Transverse colon (tissue), 4 donors: Measurements from ENCODE around the gene UQCRFS1. TPM values are rescaled to one million over a fixed set of nuclear protein-coding genes. Genes with fewer than 3 reads are reported as not detected.
"Not testable (repeated sequence)": the region's sequence is repeated elsewhere in the genome, so short reads cannot be mapped to it uniquely, and the experiment has no call there.

ENCODE experiments used
- DNase-seq: peaks from one replicate; pipeline ENCODE4 v3.0.0-alpha.2; 2019
- H3K27ac ChIP-seq, 4 donors: fragments of 200-600 bp; sonication (generic); 2 replicates each; pipeline ENCODE4 v1.5.1; 2016 to 2018; ENCODE audit warnings: inconsistent platforms in 4 of 4
- H3K27me3 ChIP-seq: fragments of 200-600 bp; sonication (generic); 2 replicates; pipeline ENCODE4 v1.5.1; 2017; ENCODE audit warnings: inconsistent platforms
- H3K36me3 ChIP-seq, 4 donors: fragments of 200-600 bp; sonication (generic); 2 replicates each; pipeline ENCODE4 v1.5.1; 2017 to 2019; ENCODE audit warnings: inconsistent platforms in 4 of 4
- H3K4me1 ChIP-seq, 4 donors: fragments of 200-600 bp; sonication (generic); 2 replicates each; pipeline ENCODE4 v1.5.1; 2017 to 2020; ENCODE audit warnings: inconsistent platforms in 4 of 4
- H3K4me3 ChIP-seq, 4 donors: fragments of 200-600 bp; sonication (generic); 1 replicate in 1 of 4; 2 replicates in 3 of 4; pipeline versions ENCODE4 v1.5.1 to v1.6.1; 2017 to 2019; ENCODE audit warnings: inconsistent platforms in 4 of 4
- H3K9me3 ChIP-seq, 2 donors: fragments of 200-600 bp; sonication (generic); 2 replicates each; pipeline ENCODE4 v1.5.1; 2017 to 2019; ENCODE audit warnings: inconsistent platforms in 2 of 2
- EP300 ChIP-seq: sonication (generic); formaldehyde crosslinking; IDR thresholded peaks from one replicate; pipeline ENCODE4 v1.6.1; 2017; ENCODE audit warnings: antibody characterized with exemption, low read depth
- POLR2A ChIP-seq: fragments of 450-650 bp; IDR thresholded peaks from one replicate; pipeline ENCODE4 v1.6.1; 2016; ENCODE audit warnings: antibody characterized with exemption, mild to moderate bottlenecking, moderate library complexity
- POLR2AphosphoS5 ChIP-seq, 3 donors: sonication (generic); formaldehyde crosslinking; IDR thresholded peaks; one replicate each; pipeline ENCODE4 v1.6.1; 2016; ENCODE audit warnings: antibody characterized with exemption in 3 of 3
- WGBS, 2 donors: methylation state at CpG; one replicate each; pipeline ENCODE4 v1.1.5; 2018; ENCODE audit warnings: low coverage in 1 of 2; 5-methylcytosine and 5-hydroxymethylcytosine counted together
- in situ Hi-C, 4 donors: fragments of 200-750 bp; cut with MboI; loops; one replicate each; pipeline versions ENCODE4 v1.15.0 to v1.15.1; 2017; ENCODE audit warnings: low sequenced_read_pairs in 3 of 4, low pct_ligation_motif_present in 1 of 4, low pct_unique_long_range_greater_than_20kb in 1 of 4
- intact Hi-C: fragments of 100-400 bp; cut with DNase I; formaldehyde crosslinking; loops from one replicate; pipeline ENCODE4 v1.15.1; 2023; ENCODE audit warnings: low total_unique reads
- total RNA-seq, 4 donors: library from RNA; depleted of rRNA; stranded (reverse); fragments of >200 nt; gene quantifications; one replicate each; pipeline ENCODE4 v1.1.0, GENCODE V29; 2016
- TF ChIP-seq, protein P1 (sequence below), 5 experiments: fragments of 200-600 bp in 3 of 5; fragments of 450-650 bp in 2 of 5; sonication (generic) in 3 of 5; IDR thresholded peaks; 1 replicate in 2 of 5; 2 replicates in 3 of 5; pipeline ENCODE4 v1.5.1; 2016 to 2017; ENCODE audit warnings: antibody characterized with exemption in 5 of 5, inconsistent platforms in 3 of 5, mild to moderate bottlenecking in 2 of 5, moderate library complexity in 1 of 5

The UQCRFS1 gene
- total RNA-seq, 4 donors from 2014 or later, result 14.1 to 67.7 (median 35.3) TPM

DNA sequence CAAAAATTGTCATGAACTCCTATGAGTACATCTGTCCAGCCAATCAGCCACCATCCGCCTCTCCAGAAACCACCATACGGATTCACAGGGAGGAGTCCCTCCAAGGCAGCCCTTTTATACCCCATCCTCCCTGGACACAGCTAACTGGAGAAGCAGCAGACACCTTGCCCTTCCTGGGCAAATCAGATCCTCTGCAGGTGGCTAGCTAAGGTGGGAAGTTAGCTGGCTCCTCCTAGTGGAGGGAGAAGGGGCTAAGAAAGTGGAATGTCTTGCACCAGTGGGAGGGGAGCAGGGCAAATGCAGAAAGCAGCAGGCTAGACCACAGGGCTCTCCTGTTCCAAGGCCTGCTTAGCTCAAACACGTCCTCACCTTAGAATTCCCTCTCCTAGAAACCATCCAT lies 46.2 kb upstream of the UQCRFS1 start:
- no peaks in the 10 kb centered on the region for H3K9me3 ChIP-seq
- no peak for DNase-seq
- no peaks in the 10 kb centered on the region for H3K36me3 ChIP-seq
- 61 to 75% methylated on average over 3 of the region's 3 CpGs for WGBS, 2 donors
- H3K4me1 ChIP-seq, result no peaks in the 10 kb centered on the region
- no peak overlapping the region for H3K4me3 ChIP-seq
- intact Hi-C loops, result no loop called here
- in situ Hi-C loops, result loop anchor here (25.0 kb wide), 1 partner anchor 522 kb away; no protein-coding TSS in a partner anchor
- TF ChIP-seq POLR2AphosphoS5 (IDR thresholded peaks at IDR 0.05), result no peak
- TF ChIP-seq, protein P1, sequence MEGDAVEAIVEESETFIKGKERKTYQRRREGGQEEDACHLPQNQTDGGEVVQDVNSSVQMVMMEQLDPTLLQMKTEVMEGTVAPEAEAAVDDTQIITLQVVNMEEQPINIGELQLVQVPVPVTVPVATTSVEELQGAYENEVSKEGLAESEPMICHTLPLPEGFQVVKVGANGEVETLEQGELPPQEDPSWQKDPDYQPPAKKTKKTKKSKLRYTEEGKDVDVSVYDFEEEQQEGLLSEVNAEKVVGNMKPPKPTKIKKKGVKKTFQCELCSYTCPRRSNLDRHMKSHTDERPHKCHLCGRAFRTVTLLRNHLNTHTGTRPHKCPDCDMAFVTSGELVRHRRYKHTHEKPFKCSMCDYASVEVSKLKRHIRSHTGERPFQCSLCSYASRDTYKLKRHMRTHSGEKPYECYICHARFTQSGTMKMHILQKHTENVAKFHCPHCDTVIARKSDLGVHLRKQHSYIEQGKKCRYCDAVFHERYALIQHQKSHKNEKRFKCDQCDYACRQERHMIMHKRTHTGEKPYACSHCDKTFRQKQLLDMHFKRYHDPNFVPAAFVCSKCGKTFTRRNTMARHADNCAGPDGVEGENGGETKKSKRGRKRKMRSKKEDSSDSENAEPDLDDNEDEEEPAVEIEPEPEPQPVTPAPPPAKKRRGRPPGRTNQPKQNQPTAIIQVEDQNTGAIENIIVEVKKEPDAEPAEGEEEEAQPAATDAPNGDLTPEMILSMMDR (IDR thresholded peaks at IDR 0.05), result no peak
- TF ChIP-seq POLR2A, result no peak
- no peak for TF ChIP-seq EP300
- H3K27ac ChIP-seq, result no peak overlapping the region
- H3K27me3 ChIP-seq, result no peaks in the 10 kb centered on the region

DNA sequence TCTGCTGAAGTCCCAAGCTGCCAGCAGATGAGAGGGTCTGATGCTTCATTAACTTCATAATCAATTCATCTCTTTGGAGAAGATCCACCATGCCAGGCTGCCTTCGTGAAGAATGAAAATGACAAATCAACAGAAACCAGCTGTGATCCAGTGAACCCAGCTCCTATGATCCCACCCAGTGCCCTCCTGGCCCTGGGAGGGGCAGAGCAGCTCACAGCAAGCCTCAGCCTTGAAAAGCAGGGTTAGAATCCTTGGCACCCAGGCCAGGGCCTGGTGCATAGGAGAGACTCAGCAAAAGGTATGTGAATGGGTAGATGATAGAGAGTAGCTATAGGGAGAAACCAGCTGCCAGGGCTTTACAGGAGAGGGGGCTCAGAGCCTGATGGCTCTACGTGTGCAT lies 43.6 kb upstream of the UQCRFS1 start:
- TF ChIP-seq POLR2A (no peak), EP300 (no peak), POLR2AphosphoS5 (IDR thresholded peaks at IDR 0.05) (no peak)
- TF ChIP-seq, protein P1 (IDR thresholded peaks at IDR 0.05), result no peak
- no peak overlapping the region for H3K4me3 ChIP-seq
- H3K9me3 ChIP-seq, result no peaks in the 10 kb centered on the region
- DNase-seq, result no peak
- H3K27ac ChIP-seq, result no peak overlapping the region
- H3K36me3 ChIP-seq, result no peaks in the 10 kb centered on the region
- WGBS, 2 donors, result 67 to 70% methylated on average over 1 to 2 of the region's 2 CpGs
- intact Hi-C loops, result no loop called here
- H3K4me1 ChIP-seq, result no peaks in the 10 kb centered on the region
- no peaks in the 10 kb centered on the region for H3K27me3 ChIP-seq
- in situ Hi-C loops, result loop anchor here (25.0 kb wide), 1 partner anchor 519 kb away; no protein-coding TSS in a partner anchor

DNA sequence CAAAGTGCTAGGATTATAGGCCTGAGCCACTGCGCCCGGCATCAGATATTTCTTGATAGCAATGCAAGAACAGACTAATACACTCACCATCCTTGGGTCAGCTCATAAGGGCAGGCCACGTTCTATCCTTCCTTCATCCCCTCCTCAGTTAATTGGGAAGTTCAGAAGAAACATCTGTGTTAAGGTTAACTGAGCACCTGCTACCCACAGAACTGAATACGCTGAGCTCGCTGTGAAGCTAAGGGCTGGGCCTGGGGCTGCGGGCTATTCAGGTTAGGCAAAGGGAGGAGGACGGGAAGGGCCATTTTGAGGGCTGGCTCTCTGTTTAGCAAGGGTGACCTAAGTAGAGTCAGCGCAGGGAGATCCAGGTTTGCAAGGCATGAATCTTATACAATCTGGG lies 43.0 kb upstream of the UQCRFS1 start:
- WGBS, 2 donors, result 87 to 90% methylated on average over 6 to 8 of the region's 8 CpGs
- Histone ChIP-seq H3K36me3 (no peaks in the 10 kb centered on the region), H3K9me3 (no peaks in the 10 kb centered on the region), H3K4me1 (no peaks in the 10 kb centered on the region), H3K27ac (no peak overlapping the region), H3K4me3 (no peak overlapping the region), H3K27me3 (no peaks in the 10 kb centered on the region)
- no peak for DNase-seq
- TF ChIP-seq POLR2A (no peak), EP300 (no peak), POLR2AphosphoS5 (IDR thresholded peaks at IDR 0.05) (no peak)
- TF ChIP-seq, protein P1 (IDR thresholded peaks at IDR 0.05), result no peak
- in situ Hi-C loops (loop anchor here (25.0 kb wide), 1 partner anchor 519 kb away; no protein-coding TSS in a partner anchor), intact Hi-C loops (no loop called here)

DNA sequence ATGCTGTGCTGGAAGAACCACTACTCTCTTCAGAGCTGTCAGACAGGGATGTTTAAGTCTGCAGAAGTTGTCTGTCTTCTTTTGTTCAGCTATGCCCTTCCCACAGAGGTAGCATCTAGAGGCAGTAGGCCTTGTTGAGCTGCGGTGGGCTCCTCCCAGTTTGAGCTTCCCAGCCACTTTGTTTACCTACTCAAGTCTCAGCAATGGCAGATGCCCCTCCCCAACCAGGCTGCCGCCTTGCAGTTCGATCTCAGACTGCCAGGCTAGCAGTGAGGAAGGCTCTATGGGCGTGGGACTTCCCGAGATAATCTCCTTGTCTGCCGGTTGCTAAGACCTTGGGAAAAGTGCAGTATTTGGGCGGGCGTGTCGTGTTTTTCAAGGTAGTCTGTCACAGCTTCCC lies 42.1 kb upstream of the UQCRFS1 start:
- Histone ChIP-seq H3K36me3 (no peaks in the 10 kb centered on the region), H3K4me1 (no peaks in the 10 kb centered on the region), H3K9me3 (no peaks in the 10 kb centered on the region), H3K27me3 (no peaks in the 10 kb centered on the region), H3K27ac (no peak overlapping the region), H3K4me3 (no peak overlapping the region)
- TF ChIP-seq POLR2AphosphoS5 (IDR thresholded peaks at IDR 0.05), result no peak
- TF ChIP-seq EP300, result no peak
- no peak for TF ChIP-seq POLR2A
- TF ChIP-seq, protein P1 (IDR thresholded peaks at IDR 0.05), result no peak
- intact Hi-C loops, result no loop called here
- WGBS, 2 donors, result 64% methylated on average over 9 of the region's 9 CpGs; no CpG with 5 or more reads in 1 of the 2 donors
- no peak for DNase-seq
- in situ Hi-C loops, result loop anchor here (25.0 kb wide), 1 partner anchor 518 kb away; no protein-coding TSS in a partner anchor

- H3K9me3 ChIP-seq, H3K27ac ChIP-seq, H3K4me1 ChIP-seq, H3K4me3 ChIP-seq, H3K27me3 ChIP-seq, intact Hi-C loops, H3K36me3 ChIP-seq, DNase-seq: not testable (repeated sequence)
- in situ Hi-C loops, result loop anchor here (25.0 kb wide), 1 partner anchor 512 kb away; no protein-coding TSS in a partner anchor
- WGBS, 2 donors, result 50 to 76% methylated on average over 1 to 3 of the region's 3 CpGs
These were observed 36.8 kb upstream of the UQCRFS1 start for GRCh38 chr19:29249798-29250197.
